GM12878 (cell line): ENCODE measurements around the gene C2orf69. TPM values are rescaled to one million over a fixed set of nuclear protein-coding genes. Genes with fewer than 3 reads are reported as not detected.

Source experiments
- ATF7 ChIP-seq: fragments of 450-650 bp; IDR thresholded peaks from 2 replicates; pipeline ENCODE4 v1.6.1; 2016; ENCODE audit warnings: low read depth, mild to moderate bottlenecking
- BCL11A ChIP-seq: IDR thresholded peaks from 2 replicates; pipeline ENCODE4 v1.6.1; 2011; ENCODE audit warnings: low read depth, low read length
- BHLHE40 ChIP-seq, 2 experiments: fragments of 450-650 bp in 1 of 2; IDR thresholded peaks; 2 replicates each; pipeline ENCODE4 v1.6.1; 2011 to 2017; ENCODE audit warnings: low read depth in 2 of 2, borderline replicate concordance in 1 of 2, improper control_type of control experiment in 1 of 2, low read length in 1 of 2, mild to moderate bottlenecking in 1 of 2
- CEBPB ChIP-seq, 2 experiments: fragments of 150-350 bp in 1 of 2; IDR thresholded peaks; 2 replicates each; pipeline ENCODE4 v1.6.1; 2012 to 2014; ENCODE audit warnings: low read depth in 2 of 2, low read length in 2 of 2, borderline replicate concordance in 1 of 2, inconsistent platforms in 1 of 2
- DPF2 ChIP-seq: fragments of 450-650 bp; IDR thresholded peaks from 2 replicates; pipeline ENCODE4 v1.6.1; 2017; ENCODE audit warnings: mild to moderate bottlenecking
- EGR1 ChIP-seq, 2 experiments: IDR thresholded peaks; 1 replicate in 1 of 2; 2 replicates in 1 of 2; pipeline ENCODE4 v1.6.1; 2011 to 2012; ENCODE audit warnings: low read depth in 2 of 2, low read length in 2 of 2, borderline replicate concordance in 1 of 2, mild to moderate bottlenecking in 1 of 2, moderate library complexity in 1 of 2
- FOS ChIP-seq: IDR thresholded peaks from 3 replicates; pipeline ENCODE4 v1.6.1; 2011; ENCODE audit warnings: borderline replicate concordance; ENCODE audit not compliant: insufficient read length; ENCODE audit errors: extremely low read depth
- IKZF1 ChIP-seq: fragments of 450-650 bp; conservative IDR thresholded peaks from 2 replicates; pipeline ENCODE4 v1.6.1; 2017; ENCODE audit warnings: antibody characterized with exemption, mild to moderate bottlenecking
- MEF2B ChIP-seq: fragments of 450-650 bp; IDR thresholded peaks from 2 replicates; pipeline ENCODE4 v1.6.1; 2018; ENCODE audit warnings: mild to moderate bottlenecking, moderate library complexity; ENCODE audit not compliant: partially characterized antibody, poor library complexity, severe bottlenecking
- MTA2 ChIP-seq: fragments of 450-650 bp; IDR thresholded peaks from 2 replicates; pipeline ENCODE4 v1.6.1; 2016; ENCODE audit warnings: low read depth, mild to moderate bottlenecking, moderate library complexity
- MXI1 ChIP-seq: fragments of 150-350 bp; IDR thresholded peaks from 2 replicates; pipeline ENCODE4 v1.6.1; 2011; ENCODE audit warnings: low read depth, mild to moderate bottlenecking, inconsistent platforms, low read length, improper control_type of control experiment
- MYB ChIP-seq: fragments of 150-350 bp; IDR thresholded peaks from 2 replicates; pipeline ENCODE4 v1.6.1; 2014; ENCODE audit warnings: mild to moderate bottlenecking, low read depth, low read length, borderline replicate concordance
- NR2C2 ChIP-seq: IDR thresholded peaks from 2 replicates; pipeline ENCODE4 v1.6.1; 2011; ENCODE audit warnings: borderline replicate concordance, low read depth; ENCODE audit not compliant: control insufficient read depth, insufficient read length
- RAD21 ChIP-seq: IDR thresholded peaks from 2 replicates; pipeline ENCODE4 v1.6.1; 2011; ENCODE audit warnings: mild to moderate bottlenecking, low read depth, low read length, moderate library complexity; ENCODE audit not compliant: insufficient read depth
- SIX5 ChIP-seq: IDR thresholded peaks from 2 replicates; pipeline ENCODE4 v1.6.1; 2011; ENCODE audit warnings: mild to moderate bottlenecking, low read depth, low read length, moderate library complexity; ENCODE audit not compliant: severe bottlenecking
- SREBF1 ChIP-seq: IDR thresholded peaks from 2 replicates; pipeline ENCODE4 v1.6.1; 2012; ENCODE audit warnings: mild to moderate bottlenecking, low read length
- SRF ChIP-seq, 2 experiments: IDR thresholded peaks; 2 replicates each; pipeline ENCODE4 v1.6.1; 2011; ENCODE audit warnings: low read depth in 2 of 2, low read length in 2 of 2, mild to moderate bottlenecking in 1 of 2, moderate library complexity in 1 of 2
- TCF12 ChIP-seq: IDR thresholded peaks from 2 replicates; pipeline ENCODE4 v1.6.1; 2011; ENCODE audit warnings: low read depth, mild to moderate bottlenecking, low read length
- YY1 ChIP-seq: IDR thresholded peaks from 2 replicates; pipeline ENCODE4 v1.6.1; 2011; ENCODE audit warnings: low read depth, mild to moderate bottlenecking, low read length
- ZBED1 ChIP-seq: IDR thresholded peaks from 2 replicates; pipeline ENCODE4 v1.6.1; 2016; ENCODE audit warnings: borderline replicate concordance
- ZNF24 ChIP-seq: fragments of 450-650 bp; IDR thresholded peaks from 2 replicates; pipeline ENCODE4 v1.6.1; 2017; ENCODE audit warnings: antibody characterized with exemption, mild to moderate bottlenecking
- polyA plus RNA-seq, 11 experiments: library from polyadenylated mRNA; depleted of rRNA in 4 of 11; unstranded in 6 of 11; stranded (reverse) in 5 of 11; fragments of >200 nt; fragmentation: Nextera tagmentation in 4 of 11; fragmentation: Illumina TruSeq in 1 of 11; extraction: Ambion mirVana in 4 of 11; extraction: Trizol in 1 of 11; gene quantifications; 1 replicate in 1 of 11; 2 replicates in 10 of 11; pipeline versions ENCODE4 v1.2.1 to v1.2.3, GENCODE V29; 2011 to 2016; ENCODE audit warnings: inconsistent platforms in 2 of 11, missing spikeins in 2 of 11, low read depth in 1 of 11
- total RNA-seq, 4 experiments: library from RNA; depleted of rRNA in 3 of 4; stranded (reverse); fragments of >200 nt in 3 of 4; fragmentation: Illumina TruSeq in 1 of 4; extraction: Trizol in 1 of 4; gene quantifications; 2 replicates each; pipeline versions ENCODE4 v1.2.1 to v1.2.3, GENCODE V29; 2013 to 2021
- TF ChIP-seq, protein P1 (sequence below): fragments of 450-650 bp; IDR thresholded peaks from 2 replicates; pipeline ENCODE4 v1.6.1; 2014; ENCODE audit warnings: mild to moderate bottlenecking
- TF ChIP-seq, protein P2 (sequence below): fragments of 450-650 bp; IDR thresholded peaks from 2 replicates; pipeline ENCODE4 v1.6.1; 2017; ENCODE audit warnings: mild to moderate bottlenecking

The C2orf69 gene
- total and polyA plus RNA-seq, 10 of the 15 experiments (the other 5 are each of a cell fraction or from before 2014, with no cell fraction given): 6.3 to 20.3 (median 11.1) TPM

GRCh38 chr2:199911052-199911876 lies at the start of gene C2orf69 (continued):
- TF ChIP-seq ATF7 (no peak), SREBF1 (no peak), EGR1 (IDR thresholded peaks at IDR 0.05; ENCODE audit: borderline replicate concordance in 1 of 2, low read depth in 2 of 2, low read length in 2 of 2) (peak; percentile 39 to 91; a peak in 2 of 3 replicates), CEBPB (IDR thresholded peaks at IDR 0.05; ENCODE audit: borderline replicate concordance in 1 of 2, low read depth in 2 of 2, low read length in 2 of 2) (no peak), TCF12 (peak; percentile 12; the same call in 1 of the 2 replicates), DPF2 (peak; percentile 90), YY1 (peak; percentile 52), FOS (no peak), ZNF24 (no peak), BHLHE40 (IDR thresholded peaks at IDR 0.05; ENCODE audit: borderline replicate concordance in 1 of 2, low read depth in 2 of 2, low read length in 1 of 2) (peak; percentile 17 to 50; a peak in 2 of 4 replicates), SRF (IDR thresholded peaks at IDR 0.05; ENCODE audit: low read depth in 2 of 2, low read length in 2 of 2) (peak in 1 of 2 experiments; percentile 24; a peak in 1 of 4 replicates), IKZF1 (peak; percentile 94), MTA2 (no peak), SIX5 (no peak), NR2C2 (no peak), RAD21 (no peak), MEF2B (peak; percentile 95), BCL11A (no peak), MYB (0 out of 2 replicates have a peak, but pooled peaks have one; percentile 47), ZBED1 (no peak), MXI1 (peak; percentile 79)
- TF ChIP-seq, protein P1, sequence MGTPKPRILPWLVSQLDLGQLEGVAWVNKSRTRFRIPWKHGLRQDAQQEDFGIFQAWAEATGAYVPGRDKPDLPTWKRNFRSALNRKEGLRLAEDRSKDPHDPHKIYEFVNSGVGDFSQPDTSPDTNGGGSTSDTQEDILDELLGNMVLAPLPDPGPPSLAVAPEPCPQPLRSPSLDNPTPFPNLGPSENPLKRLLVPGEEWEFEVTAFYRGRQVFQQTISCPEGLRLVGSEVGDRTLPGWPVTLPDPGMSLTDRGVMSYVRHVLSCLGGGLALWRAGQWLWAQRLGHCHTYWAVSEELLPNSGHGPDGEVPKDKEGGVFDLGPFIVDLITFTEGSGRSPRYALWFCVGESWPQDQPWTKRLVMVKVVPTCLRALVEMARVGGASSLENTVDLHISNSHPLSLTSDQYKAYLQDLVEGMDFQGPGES: no peak
- TF ChIP-seq, protein P2, sequence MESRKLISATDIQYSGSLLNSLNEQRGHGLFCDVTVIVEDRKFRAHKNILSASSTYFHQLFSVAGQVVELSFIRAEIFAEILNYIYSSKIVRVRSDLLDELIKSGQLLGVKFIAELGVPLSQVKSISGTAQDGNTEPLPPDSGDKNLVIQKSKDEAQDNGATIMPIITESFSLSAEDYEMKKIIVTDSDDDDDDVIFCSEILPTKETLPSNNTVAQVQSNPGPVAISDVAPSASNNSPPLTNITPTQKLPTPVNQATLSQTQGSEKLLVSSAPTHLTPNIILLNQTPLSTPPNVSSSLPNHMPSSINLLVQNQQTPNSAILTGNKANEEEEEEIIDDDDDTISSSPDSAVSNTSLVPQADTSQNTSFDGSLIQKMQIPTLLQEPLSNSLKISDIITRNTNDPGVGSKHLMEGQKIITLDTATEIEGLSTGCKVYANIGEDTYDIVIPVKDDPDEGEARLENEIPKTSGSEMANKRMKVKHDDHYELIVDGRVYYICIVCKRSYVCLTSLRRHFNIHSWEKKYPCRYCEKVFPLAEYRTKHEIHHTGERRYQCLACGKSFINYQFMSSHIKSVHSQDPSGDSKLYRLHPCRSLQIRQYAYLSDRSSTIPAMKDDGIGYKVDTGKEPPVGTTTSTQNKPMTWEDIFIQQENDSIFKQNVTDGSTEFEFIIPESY: no peak
